GM23338 (cell line): ENCODE results near the gene SLC47A1. TPM values are rescaled to one million over a fixed set of nuclear protein-coding genes. Genes with fewer than 3 reads are reported as not detected.

Source experiments
- ATAC-seq: fragments of 200-7000 bp; cut with Tn5 transposase; 3 replicates; pipeline ENCODE4 v1.9.1; 2020
- DNase-seq: peaks from one replicate; pipeline ENCODE4 v3.0.0-alpha.2; 2015; ENCODE audit warnings: low spot score
- H2AFZ ChIP-seq: fragments of 200-600 bp; sonication (generic); 2 replicates; pipeline ENCODE4 v1.8.0; 2016; ENCODE audit warnings: antibody characterized with exemption, mild to moderate bottlenecking, moderate library complexity
- H3F3A ChIP-seq: fragments of 200-600 bp; sonication (generic); replicated peaks from 2 replicates; pipeline ENCODE4 v1.8.0; 2017; ENCODE audit warnings: antibody characterized with exemption, mixed run types, low read depth
- H3K27ac ChIP-seq: fragments of 200-600 bp; sonication (generic); 2 replicates; pipeline ENCODE4 v1.6.1; 2016; ENCODE audit warnings: low read depth
- H3K27me3 ChIP-seq: fragments of 200-600 bp; sonication (generic); 2 replicates; pipeline ENCODE4 v1.8.0; 2016; ENCODE audit warnings: mild to moderate bottlenecking, mixed run types, moderate library complexity; ENCODE audit not compliant: insufficient read depth
- H3K36me3 ChIP-seq: fragments of 200-600 bp; sonication (generic); 2 replicates; pipeline ENCODE4 v1.8.0; 2016; ENCODE audit warnings: mild to moderate bottlenecking; ENCODE audit not compliant: insufficient read depth
- H3K4me1 ChIP-seq: fragments of 200-600 bp; sonication (generic); 2 replicates; pipeline ENCODE4 v1.8.0; 2016; ENCODE audit warnings: mild to moderate bottlenecking, moderate library complexity; ENCODE audit not compliant: insufficient read depth
- H3K4me2 ChIP-seq: fragments of 200-600 bp; sonication (generic); 2 replicates; pipeline ENCODE4 v1.7.1; 2017; ENCODE audit warnings: mixed run types
- H3K4me3 ChIP-seq: fragments of 200-600 bp; sonication (generic); 2 replicates; pipeline ENCODE4 v1.6.1; 2016; ENCODE audit warnings: mixed run types
- H3K79me2 ChIP-seq: fragments of 200-600 bp; sonication (generic); replicated peaks from 2 replicates; pipeline ENCODE4 v1.8.0; 2017; ENCODE audit warnings: mild to moderate bottlenecking; ENCODE audit not compliant: insufficient read depth
- H3K9me2 ChIP-seq: fragments of 200-600 bp; sonication (generic); 2 replicates; pipeline ENCODE4 v1.8.0; 2017; ENCODE audit not compliant: insufficient read depth
- H4K20me1 ChIP-seq: fragments of 200-600 bp; sonication (generic); replicated peaks from 2 replicates; pipeline ENCODE4 v1.8.0; 2017; ENCODE audit warnings: mild to moderate bottlenecking; ENCODE audit not compliant: insufficient read depth
- H3K27ac Mint-ChIP-seq: 2 replicates; pipeline ENCODE4 v1.8.0; 2020; ENCODE audit warnings: inconsistent platforms, mild to moderate bottlenecking, moderate library complexity, mixed read lengths
- H3K27me3 Mint-ChIP-seq: 3 replicates; pipeline ENCODE4 v1.8.0; 2022; ENCODE audit warnings: low read depth, mild to moderate bottlenecking, moderate library complexity, mixed read lengths, inconsistent platforms; ENCODE audit not compliant: insufficient read depth, poor library complexity
- H3K36me3 Mint-ChIP-seq: 3 replicates; pipeline ENCODE4 v1.8.0; 2021; ENCODE audit warnings: low read depth, mild to moderate bottlenecking, inconsistent platforms, moderate library complexity, mixed read lengths
- H3K4me1 Mint-ChIP-seq: 3 replicates; pipeline ENCODE4 v1.8.0; 2020; ENCODE audit warnings: mild to moderate bottlenecking, inconsistent platforms, mixed read lengths
- H3K4me3 Mint-ChIP-seq: 3 replicates; pipeline ENCODE4 v1.8.0; 2021; ENCODE audit warnings: moderate library complexity, mild to moderate bottlenecking, inconsistent platforms, mixed read lengths
- H3K9me3 Mint-ChIP-seq: 3 replicates; pipeline ENCODE4 v1.8.0; 2020; ENCODE audit warnings: moderate library complexity, mild to moderate bottlenecking, inconsistent platforms, mixed read lengths
- CREB1 ChIP-seq: fragments of 250-450 bp; sonication (Bioruptor Pico); IDR thresholded peaks from 2 replicates; pipeline ENCODE4 v1.5.0; 2020; ENCODE audit warnings: low read depth, mild to moderate bottlenecking, moderate library complexity
- EZH2 ChIP-seq: fragments of 200-600 bp; sonication (generic); IDR thresholded peaks from one replicate; pipeline ENCODE4 v1.8.0; 2017; ENCODE audit warnings: antibody characterized with exemption, mild to moderate bottlenecking, low read depth; ENCODE audit not compliant: unreplicated experiment
- EZH2phosphoT487 ChIP-seq: fragments of 200-600 bp; sonication (generic); IDR thresholded peaks from one replicate; pipeline ENCODE4 v1.8.1; 2018; ENCODE audit warnings: antibody characterized with exemption; ENCODE audit not compliant: unreplicated experiment
- POLR2AphosphoS5 ChIP-seq: IDR thresholded peaks from 2 replicates; pipeline ENCODE4 v1.6.1; 2016; ENCODE audit warnings: antibody characterized with exemption, low read depth
- ZNF114 ChIP-seq: fragments of 250-450 bp; sonication (Bioruptor Pico); IDR thresholded peaks from 2 replicates; pipeline ENCODE4 v1.5.0; 2020; ENCODE audit warnings: mild to moderate bottlenecking, moderate library complexity
- ZNF331 ChIP-seq: fragments of 250-450 bp; sonication (Bioruptor Pico); IDR thresholded peaks from 2 replicates; pipeline ENCODE4 v1.5.0; 2020; ENCODE audit warnings: low read depth, mild to moderate bottlenecking, moderate library complexity
- ZNF462 ChIP-seq: fragments of 250-450 bp; sonication (Bioruptor Pico); IDR thresholded peaks from 2 replicates; pipeline ENCODE4 v1.5.0; 2020; ENCODE audit warnings: mild to moderate bottlenecking, moderate library complexity
- polyA plus RNA-seq: library from polyadenylated mRNA; unstranded; fragments of >200 nt; fragmentation: Nextera tagmentation; extraction: Ambion mirVana; gene quantifications from 2 replicates; pipeline ENCODE4 v1.2.1, GENCODE V29; 2016
- total RNA-seq: library from RNA; depleted of rRNA; stranded (reverse); fragments of >200 nt; shearing (Covaris generic); gene quantifications from 2 replicates; pipeline ENCODE4 v1.2.3, GENCODE V29; 2014
- TF ChIP-seq, protein P1 (sequence below), 2 experiments: fragments of 200-600 bp in 1 of 2; sonication (generic) in 1 of 2; conservative IDR thresholded peaks; 2 replicates each; pipeline versions ENCODE4 v1.5.1 to v1.6.1; 2016 to 2017; ENCODE audit warnings: antibody characterized with exemption in 2 of 2, low read depth in 2 of 2, mild to moderate bottlenecking in 2 of 2, moderate library complexity in 1 of 2
- TF ChIP-seq, protein P2 (sequence below): IDR thresholded peaks from 2 replicates; pipeline ENCODE4 v1.6.1; 2016; ENCODE audit warnings: antibody characterized with exemption

Gene SLC47A1
- total and polyA plus RNA-seq, 2 experiments from 2014 or later = 0.53 to 1.9 TPM

GRCh38 chr17:19613979-19614378 lies 80.3 kb downstream of the SLC47A1 start (continued):
- no peak for TF ChIP-seq ZNF114 (CRISPR knock-in tag)
- TF ChIP-seq CREB1 (CRISPR knock-in tag) = no peak

- H3K4me1 Mint-ChIP-seq = peaks cover 4% of the 10 kb centered on the region; the same call in 1 of the 3 replicates
- H3K79me2 ChIP-seq = no peaks in the 10 kb centered on the region
- no peak overlapping the region for H3K27ac Mint-ChIP-seq
- no peak overlapping the region for H3K4me3 ChIP-seq
- H3K27ac ChIP-seq = no peak overlapping the region
- H3K4me3 Mint-ChIP-seq = no peak overlapping the region
- H3K36me3 Mint-ChIP-seq = peaks cover 20% of the 10 kb centered on the region
- no peaks in the 10 kb centered on the region for H3K4me1 ChIP-seq
- H3K36me3 ChIP-seq = no peaks in the 10 kb centered on the region; the same call in 1 of the 2 replicates
- no peak for TF ChIP-seq POLR2AphosphoS5
- TF ChIP-seq, protein P1, sequence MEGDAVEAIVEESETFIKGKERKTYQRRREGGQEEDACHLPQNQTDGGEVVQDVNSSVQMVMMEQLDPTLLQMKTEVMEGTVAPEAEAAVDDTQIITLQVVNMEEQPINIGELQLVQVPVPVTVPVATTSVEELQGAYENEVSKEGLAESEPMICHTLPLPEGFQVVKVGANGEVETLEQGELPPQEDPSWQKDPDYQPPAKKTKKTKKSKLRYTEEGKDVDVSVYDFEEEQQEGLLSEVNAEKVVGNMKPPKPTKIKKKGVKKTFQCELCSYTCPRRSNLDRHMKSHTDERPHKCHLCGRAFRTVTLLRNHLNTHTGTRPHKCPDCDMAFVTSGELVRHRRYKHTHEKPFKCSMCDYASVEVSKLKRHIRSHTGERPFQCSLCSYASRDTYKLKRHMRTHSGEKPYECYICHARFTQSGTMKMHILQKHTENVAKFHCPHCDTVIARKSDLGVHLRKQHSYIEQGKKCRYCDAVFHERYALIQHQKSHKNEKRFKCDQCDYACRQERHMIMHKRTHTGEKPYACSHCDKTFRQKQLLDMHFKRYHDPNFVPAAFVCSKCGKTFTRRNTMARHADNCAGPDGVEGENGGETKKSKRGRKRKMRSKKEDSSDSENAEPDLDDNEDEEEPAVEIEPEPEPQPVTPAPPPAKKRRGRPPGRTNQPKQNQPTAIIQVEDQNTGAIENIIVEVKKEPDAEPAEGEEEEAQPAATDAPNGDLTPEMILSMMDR (conservative IDR thresholded peaks at IDR 0.05; ENCODE audit: low read depth in 2 of 2) = peak; percentile 53 to 55
- H2AFZ ChIP-seq = no peak overlapping the region
- H3K27me3 ChIP-seq = no peaks in the 10 kb centered on the region
- DNase-seq (peak; percentile 41), ATAC-seq (peak; percentile 52)
- no peaks in the 10 kb centered on the region for H3F3A ChIP-seq
- H3K4me2 ChIP-seq = no peak overlapping the region
- H3K9me3 Mint-ChIP-seq = peaks cover 33% of the 10 kb centered on the region
- H3K9me2 ChIP-seq = no peaks in the 10 kb centered on the region
- H4K20me1 ChIP-seq = no peaks in the 10 kb centered on the region
- peaks cover 7% of the 10 kb centered on the region for H3K27me3 Mint-ChIP-seq
These were observed 81.2 kb downstream of the SLC47A1 start for GRCh38 chr17:19614900-19615299.

- H3K9me2 ChIP-seq = no peaks in the 10 kb centered on the region
- ATAC-seq (no peak), DNase-seq (no peak)
- no peaks in the 10 kb centered on the region; the same call in 1 of the 2 replicates for H3K36me3 ChIP-seq
- Mint-ChIP-seq H3K4me1 (no peaks in the 10 kb centered on the region), H3K36me3 (peaks cover 21% of the 10 kb centered on the region), H3K9me3 (peaks cover 35% of the 10 kb centered on the region), H3K27ac (no peak overlapping the region), H3K4me3 (no peak overlapping the region), H3K27me3 (peaks cover 5% of the 10 kb centered on the region)
- H2AFZ ChIP-seq = no peak overlapping the region
- no peaks in the 10 kb centered on the region for H3K79me2 ChIP-seq
- 0 out of 2 replicates have a peak, but pooled peaks cover 5% of the 10 kb centered on the region for H3F3A ChIP-seq
- no peaks in the 10 kb centered on the region for H3K27me3 ChIP-seq
- H4K20me1 ChIP-seq = no peaks in the 10 kb centered on the region
- no peak overlapping the region for H3K4me3 ChIP-seq
- H3K4me1 ChIP-seq = no peaks in the 10 kb centered on the region
- H3K4me2 ChIP-seq = no peak overlapping the region
- H3K27ac ChIP-seq = no peak overlapping the region
- TF ChIP-seq ZNF331 (CRISPR knock-in tag) (no peak), CREB1 (CRISPR knock-in tag) (no peak), EZH2 (no peak), ZNF114 (CRISPR knock-in tag) (no peak), POLR2AphosphoS5 (no peak), EZH2phosphoT487 (no peak), ZNF462 (CRISPR knock-in tag) (no peak)
- TF ChIP-seq, protein P2, sequence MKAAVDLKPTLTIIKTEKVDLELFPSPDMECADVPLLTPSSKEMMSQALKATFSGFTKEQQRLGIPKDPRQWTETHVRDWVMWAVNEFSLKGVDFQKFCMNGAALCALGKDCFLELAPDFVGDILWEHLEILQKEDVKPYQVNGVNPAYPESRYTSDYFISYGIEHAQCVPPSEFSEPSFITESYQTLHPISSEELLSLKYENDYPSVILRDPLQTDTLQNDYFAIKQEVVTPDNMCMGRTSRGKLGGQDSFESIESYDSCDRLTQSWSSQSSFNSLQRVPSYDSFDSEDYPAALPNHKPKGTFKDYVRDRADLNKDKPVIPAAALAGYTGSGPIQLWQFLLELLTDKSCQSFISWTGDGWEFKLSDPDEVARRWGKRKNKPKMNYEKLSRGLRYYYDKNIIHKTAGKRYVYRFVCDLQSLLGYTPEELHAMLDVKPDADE = no peak
These were observed 84.4 kb downstream of the SLC47A1 start for GRCh38 chr17:19618015-19618414.
